PC-9 (cell line): ENCODE results near the gene VWA2. TPM values are rescaled to one million over a fixed set of nuclear protein-coding genes. Genes with fewer than 3 reads are reported as not detected.

ENCODE experiments used
- BruUV-seq: library from RNA; stranded (reverse); fragments of 400-500 nt; replicated peaks from 2 replicates; lab custom pipeline; 2021; lab: Mats Ljungman, UMichigan
- CTCF ChIA-PET: fragments of 300-600 bp; sonication (Branson Sonifier 250); formaldehyde crosslinking; loops from one replicate; lab custom pipeline; 2022; ENCODE audit warnings: antibody characterized with exemption; lab: Charles Lee
- POLR2A ChIA-PET: fragments of 300-600 bp; sonication (Branson Sonifier 250); formaldehyde crosslinking; loops from one replicate; lab custom pipeline; 2022; ENCODE audit warnings: antibody characterized with exemption; ENCODE audit not compliant: unreplicated experiment; lab: Charles Lee
- DNase-seq, 2 experiments: peaks; one replicate each; pipeline versions ENCODE4 v3.0.0 to v3.0.0-alpha.2; 2015 to 2022; ENCODE audit warnings: mixed read lengths in 1 of 2
- H2AFZ ChIP-seq: fragments of 200-600 bp; sonication (generic); 2 replicates; pipeline ENCODE4 v1.8.1; 2017; ENCODE audit warnings: antibody characterized with exemption
- H3F3A ChIP-seq: fragments of 200-600 bp; sonication (generic); 2 replicates; pipeline ENCODE4 v1.8.1; 2017; ENCODE audit warnings: antibody characterized with exemption, mild to moderate bottlenecking, low read depth; ENCODE audit not compliant: insufficient read depth
- H3K27ac ChIP-seq: fragments of 200-600 bp; sonication (generic); 2 replicates; pipeline ENCODE4 v1.6.1; 2016; ENCODE audit warnings: mixed run types
- H3K27me3 ChIP-seq: fragments of 200-600 bp; sonication (generic); 2 replicates; pipeline ENCODE4 v1.6.1; 2016; ENCODE audit warnings: low read depth, mixed run types; ENCODE audit not compliant: insufficient read depth
- H3K36me3 ChIP-seq: fragments of 200-600 bp; sonication (generic); 2 replicates; pipeline ENCODE4 v1.6.1; 2016; ENCODE audit warnings: low read depth, mixed run types
- H3K4me1 ChIP-seq: fragments of 200-600 bp; sonication (generic); replicated peaks from 2 replicates; pipeline ENCODE4 v1.6.1; 2016; ENCODE audit warnings: mixed run types; ENCODE audit not compliant: insufficient read depth
- H3K4me2 ChIP-seq: fragments of 200-600 bp; sonication (generic); 2 replicates; pipeline ENCODE4 v1.6.1; 2017; ENCODE audit warnings: mixed run types
- H3K4me3 ChIP-seq: fragments of 200-600 bp; sonication (generic); 2 replicates; pipeline ENCODE4 v1.6.1; 2016; ENCODE audit warnings: mixed run types
- H3K79me2 ChIP-seq: fragments of 200-600 bp; sonication (generic); 2 replicates; pipeline ENCODE4 v1.6.1; 2017; ENCODE audit warnings: low read depth, mixed run types
- H3K9me2 ChIP-seq: fragments of 200-600 bp; sonication (generic); 2 replicates; pipeline ENCODE4 v1.8.1; 2017; ENCODE audit warnings: mild to moderate bottlenecking; ENCODE audit not compliant: insufficient read depth
- H3K9me3 ChIP-seq: fragments of 200-600 bp; sonication (generic); 2 replicates; pipeline ENCODE4 v1.8.1; 2016; ENCODE audit warnings: low read depth; ENCODE audit not compliant: insufficient read depth
- H4K20me1 ChIP-seq: fragments of 200-600 bp; sonication (generic); 2 replicates; pipeline ENCODE4 v1.8.1; 2017; ENCODE audit not compliant: insufficient read depth
- CTCF ChIP-seq: fragments of 200-600 bp; sonication (generic); conservative IDR thresholded peaks from 2 replicates; pipeline ENCODE4 v1.6.1; 2017; ENCODE audit warnings: mixed run types, antibody characterized with exemption, mild to moderate bottlenecking, moderate library complexity
- EZH2 ChIP-seq: fragments of 200-600 bp; sonication (generic); IDR thresholded peaks from 2 replicates; pipeline ENCODE4 v1.8.0; 2017; ENCODE audit warnings: antibody characterized with exemption, low read depth
- intact Hi-C: fragments of 100-400 bp; cut with micrococcal nuclease; formaldehyde crosslinking; loops from one replicate; pipeline ENCODE4 v1.10.0; 2022; ENCODE audit not compliant: unreplicated experiment
- total RNA-seq: library from RNA; stranded (reverse); gene quantifications from 2 replicates; pipeline ENCODE4 v1.2.3, GENCODE V29; 2021

Gene VWA2
- total RNA-seq, 1 experiment from 2014 or later, result 0.48 TPM

- ChIA-PET POLR2A (interaction anchor here (0.6 to 1.0 kb wide), 2 partner anchors 61 to 75 kb away, joined by 4 to 5 read pairs; no protein-coding TSS in a partner anchor), CTCF (no interaction called here)
- TF ChIP-seq EZH2 (no peak), CTCF (no peak)
- Histone ChIP-seq H3K27ac (peak overlapping the region; percentile 96), H3K9me2 (no peaks in the 10 kb centered on the region), H3K79me2 (no peaks in the 10 kb centered on the region), H3K27me3 (no peaks in the 10 kb centered on the region), H3K36me3 (no peaks in the 10 kb centered on the region), H3K4me2 (peak overlapping the region; percentile 84), H3K4me1 (peaks cover 32% of the 10 kb centered on the region), H2AFZ (peak overlapping the region; percentile 32; the same call in 1 of the 2 replicates), H4K20me1 (no peaks in the 10 kb centered on the region), H3F3A (peaks cover 7% of the 10 kb centered on the region; the same call in 1 of the 2 replicates), H3K9me3 (no peaks in the 10 kb centered on the region), H3K4me3 (no peak overlapping the region)
- peak; percentile 60 to 87 for DNase-seq
- intact Hi-C loops, result loop anchor here (2.0 to 5.0 kb wide), 2 partner anchors 26 to 167 kb away; no protein-coding TSS in a partner anchor
- no TSS peak for BruUV-seq
Measured at GRCh38 chr10:114245121-114245791, 6.2 kb downstream of the VWA2 start.

GRCh38 chr10:114246679-114247305, 7.7 kb downstream of the VWA2 start:
- no peak for TF ChIP-seq EZH2
- TF ChIP-seq CTCF, result no peak
- no peaks in the 10 kb centered on the region for H3K9me2 ChIP-seq
- peak overlapping the region; percentile 50; the same call in 1 of the 2 replicates for H3K4me3 ChIP-seq
- no peaks in the 10 kb centered on the region for H3K9me3 ChIP-seq
- H3K27ac ChIP-seq, result peak overlapping the region; percentile 96
- BruUV-seq, result no TSS peak
- H4K20me1 ChIP-seq, result no peaks in the 10 kb centered on the region
- peak; percentile 54 to 93 for DNase-seq
- H2AFZ ChIP-seq, result peak overlapping the region; percentile 29; the same call in 1 of the 2 replicates
- no peaks in the 10 kb centered on the region for H3K27me3 ChIP-seq
- H3K4me2 ChIP-seq, result peak overlapping the region; percentile 84
- peaks cover 32% of the 10 kb centered on the region for H3K4me1 ChIP-seq
- H3K36me3 ChIP-seq, result no peaks in the 10 kb centered on the region
- intact Hi-C loops, result loop anchor here (1.0 to 5.0 kb wide), 2 partner anchors 72 to 166 kb away; partner anchors contain the start of gene CCDC186
- peaks cover 7% of the 10 kb centered on the region; the same call in 1 of the 2 replicates for H3F3A ChIP-seq
- POLR2A ChIA-PET, result no interaction called here
- H3K79me2 ChIP-seq, result no peaks in the 10 kb centered on the region
- CTCF ChIA-PET, result no interaction called here

GRCh38 chr10:114250236-114250635, 11.2 kb downstream of the VWA2 start:
- peaks cover 7% of the 10 kb centered on the region; the same call in 1 of the 2 replicates for H3F3A ChIP-seq
- H3K36me3 ChIP-seq, result no peaks in the 10 kb centered on the region
- H3K4me3 ChIP-seq, result no peak overlapping the region
- POLR2A ChIA-PET, result no interaction called here
- H3K27ac ChIP-seq, result no peak overlapping the region
- TF ChIP-seq EZH2 (no peak), CTCF (no peak)
- CTCF ChIA-PET, result no interaction called here
- no TSS peak for BruUV-seq
- H3K4me2 ChIP-seq, result no peak overlapping the region
- intact Hi-C loops, result no loop called here
- H2AFZ ChIP-seq, result no peak overlapping the region
- H3K9me3 ChIP-seq, result no peaks in the 10 kb centered on the region
- H4K20me1 ChIP-seq, result no peaks in the 10 kb centered on the region
- no peaks in the 10 kb centered on the region for H3K9me2 ChIP-seq
- no peaks in the 10 kb centered on the region for H3K27me3 ChIP-seq
- H3K4me1 ChIP-seq, result peaks cover 25% of the 10 kb centered on the region
- H3K79me2 ChIP-seq, result no peaks in the 10 kb centered on the region
- no peak for DNase-seq
